Choroid plexus epithelial cell (primary cell): ENCODE results near the gene NR1H4.
A peak's percentile ranks its signal among the peaks of the same experiment; 100 is the strongest.
"Not testable (repeated sequence)": the region's sequence is repeated elsewhere in the genome, so short reads cannot be mapped to it uniquely, and the experiment has no call there.

Experiments used
- DNase-seq: peaks from one replicate; pipeline ENCODE4 v3.0.0-alpha.2; 2010; ENCODE audit warnings: low read depth
- H3K4me3 ChIP-seq: 2 replicates; pipeline ENCODE4 v1.5.1; 2011; ENCODE audit warnings: low read depth, mild to moderate bottlenecking, control low read depth, low read length, moderate library complexity
- TF ChIP-seq, protein P1 (sequence below): conservative IDR thresholded peaks from 2 replicates; pipeline ENCODE4 v1.5.1; 2011; ENCODE audit warnings: low read depth, mild to moderate bottlenecking, control low read depth, inconsistent platforms, low read length, moderate library complexity

The NR1H4 gene

DNA sequence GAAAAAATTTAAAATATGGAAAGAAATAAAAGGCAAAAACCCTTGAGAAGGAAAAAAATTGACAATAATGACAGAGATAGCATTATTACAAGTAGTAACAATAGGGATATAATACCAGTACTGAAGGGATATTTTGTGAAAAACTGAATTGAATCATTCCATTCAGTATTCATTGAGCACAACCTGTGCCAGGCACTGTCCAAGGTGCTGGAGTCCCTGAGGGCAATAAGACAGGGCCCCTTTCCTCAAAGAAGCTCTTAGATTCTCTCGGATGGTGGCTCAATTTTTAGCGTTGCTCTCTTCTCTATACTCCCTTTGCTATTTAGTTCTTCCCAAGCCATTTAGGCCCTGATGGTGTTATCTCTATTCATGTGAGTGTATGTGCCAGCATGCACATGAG, 65.5 kb downstream of the NR1H4 start:
- peak; percentile 66 for DNase-seq
- H3K4me3 ChIP-seq, result no peak overlapping the region
- TF ChIP-seq, protein P1, sequence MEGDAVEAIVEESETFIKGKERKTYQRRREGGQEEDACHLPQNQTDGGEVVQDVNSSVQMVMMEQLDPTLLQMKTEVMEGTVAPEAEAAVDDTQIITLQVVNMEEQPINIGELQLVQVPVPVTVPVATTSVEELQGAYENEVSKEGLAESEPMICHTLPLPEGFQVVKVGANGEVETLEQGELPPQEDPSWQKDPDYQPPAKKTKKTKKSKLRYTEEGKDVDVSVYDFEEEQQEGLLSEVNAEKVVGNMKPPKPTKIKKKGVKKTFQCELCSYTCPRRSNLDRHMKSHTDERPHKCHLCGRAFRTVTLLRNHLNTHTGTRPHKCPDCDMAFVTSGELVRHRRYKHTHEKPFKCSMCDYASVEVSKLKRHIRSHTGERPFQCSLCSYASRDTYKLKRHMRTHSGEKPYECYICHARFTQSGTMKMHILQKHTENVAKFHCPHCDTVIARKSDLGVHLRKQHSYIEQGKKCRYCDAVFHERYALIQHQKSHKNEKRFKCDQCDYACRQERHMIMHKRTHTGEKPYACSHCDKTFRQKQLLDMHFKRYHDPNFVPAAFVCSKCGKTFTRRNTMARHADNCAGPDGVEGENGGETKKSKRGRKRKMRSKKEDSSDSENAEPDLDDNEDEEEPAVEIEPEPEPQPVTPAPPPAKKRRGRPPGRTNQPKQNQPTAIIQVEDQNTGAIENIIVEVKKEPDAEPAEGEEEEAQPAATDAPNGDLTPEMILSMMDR, result no peak

DNA sequence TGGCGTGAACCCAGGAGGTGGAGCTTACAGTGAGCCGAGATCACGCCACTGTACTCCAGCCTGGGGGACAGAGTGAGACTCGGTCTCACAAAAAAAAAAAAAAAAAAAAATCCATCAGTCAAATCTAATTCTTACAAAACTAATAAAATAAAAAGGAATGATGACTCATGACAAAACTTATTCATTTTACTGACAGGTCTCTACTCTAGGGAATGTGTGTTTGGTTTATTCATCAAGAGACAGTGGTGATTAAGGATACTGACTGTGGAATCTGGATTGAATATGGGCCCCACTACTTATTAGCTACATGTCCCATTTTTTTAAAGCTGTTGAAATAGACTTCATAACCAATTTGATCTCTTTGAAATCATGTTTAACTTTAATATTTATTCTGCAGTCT, 70.5 kb downstream of the NR1H4 start:
- H3K4me3 ChIP-seq, result no peak overlapping the region
- TF ChIP-seq, protein P1, result no peak
- DNase-seq, result no peak

DNA sequence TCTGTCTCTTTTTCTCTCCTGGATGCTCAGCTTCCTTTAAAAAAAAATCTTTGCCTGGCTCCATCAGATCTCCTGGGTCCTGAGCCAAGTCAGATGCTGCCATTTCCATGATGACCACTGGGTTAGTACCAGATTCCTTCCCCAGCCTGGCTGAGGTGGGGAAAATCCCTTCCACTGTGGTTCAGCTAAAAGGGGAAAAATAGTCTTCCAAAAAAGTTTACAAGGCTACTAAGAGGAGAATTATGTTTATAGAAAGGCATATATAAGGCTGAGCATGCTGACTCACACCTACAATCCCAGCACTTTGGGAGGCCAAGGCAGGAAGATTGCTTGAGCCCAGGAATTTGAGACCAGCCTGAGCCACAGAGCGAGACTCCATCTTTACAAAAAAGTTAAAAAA, 71.4 kb downstream of the NR1H4 start:
- peak; percentile 14 for DNase-seq
- no peak overlapping the region for H3K4me3 ChIP-seq
- TF ChIP-seq, protein P1, result no peak

DNA sequence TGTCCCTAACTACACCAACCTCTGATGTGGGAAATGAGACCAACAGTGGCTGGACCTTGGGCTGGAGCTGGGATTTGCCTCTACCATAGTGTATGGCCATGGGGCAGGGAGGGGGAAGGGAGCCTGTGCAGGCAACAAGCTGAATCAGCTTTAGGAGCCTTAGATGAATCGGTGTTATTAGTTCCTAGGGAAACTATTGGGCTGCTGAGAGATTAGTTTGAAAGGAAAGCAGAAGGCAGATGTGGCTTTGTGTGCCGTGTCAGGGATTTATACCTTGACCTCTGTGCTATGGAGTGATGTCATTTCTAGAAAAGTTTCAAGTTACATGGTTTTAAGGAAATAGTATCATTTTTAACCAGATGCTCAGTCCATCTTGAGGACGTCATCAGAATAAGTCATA, 80.3 kb downstream of the NR1H4 start:
- peak; percentile 76 for DNase-seq
- TF ChIP-seq, protein P1, result no peak
- no peak overlapping the region for H3K4me3 ChIP-seq

DNA sequence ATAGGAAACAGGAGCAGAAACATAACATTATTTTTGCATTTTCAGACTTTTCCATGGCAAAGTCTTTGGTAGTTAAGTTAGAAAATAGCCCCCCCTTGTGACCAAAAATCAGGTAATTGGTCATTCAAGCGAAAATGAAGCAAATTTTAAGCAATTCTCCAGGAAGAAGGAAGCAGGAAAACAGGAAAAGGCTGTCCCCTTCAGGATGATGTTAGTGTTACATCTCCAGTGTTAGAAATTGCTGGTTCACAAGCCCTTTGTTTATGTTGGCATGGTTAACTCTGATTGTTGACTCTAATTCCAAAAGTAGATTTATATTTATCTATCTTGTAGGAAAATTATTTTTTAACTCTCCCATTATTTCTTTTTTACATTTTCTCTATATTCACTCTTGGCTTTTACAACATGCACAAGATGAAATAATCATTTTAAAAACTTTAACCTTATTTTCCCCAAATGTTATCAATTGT, 81.0 kb downstream of the NR1H4 start:
- no peak overlapping the region for H3K4me3 ChIP-seq
- TF ChIP-seq, protein P1, result peak; percentile 87
- peak; percentile 96 for DNase-seq

DNA sequence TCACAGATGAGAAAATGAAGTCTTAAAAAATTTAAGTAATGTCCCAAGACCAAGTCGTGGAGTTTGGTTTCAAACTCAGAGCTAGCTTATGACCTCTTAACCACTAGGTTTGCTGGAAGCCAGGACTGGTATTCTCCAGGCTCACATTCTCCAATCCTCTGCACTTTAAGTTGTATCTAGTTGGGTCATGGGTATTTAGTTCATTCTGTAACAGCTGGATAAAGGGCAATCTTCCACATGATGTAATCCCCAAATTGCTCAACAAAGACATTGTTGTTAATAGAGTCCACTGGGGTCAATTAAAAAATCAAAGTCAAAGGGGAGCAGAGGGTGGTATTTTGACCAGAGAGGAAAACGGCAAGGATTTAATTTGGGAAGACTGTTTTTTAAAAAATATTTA, 82.1 kb downstream of the NR1H4 start:
- H3K4me3 ChIP-seq, result no peak overlapping the region
- TF ChIP-seq, protein P1, result no peak
- DNase-seq, result peak; percentile 88

DNA sequence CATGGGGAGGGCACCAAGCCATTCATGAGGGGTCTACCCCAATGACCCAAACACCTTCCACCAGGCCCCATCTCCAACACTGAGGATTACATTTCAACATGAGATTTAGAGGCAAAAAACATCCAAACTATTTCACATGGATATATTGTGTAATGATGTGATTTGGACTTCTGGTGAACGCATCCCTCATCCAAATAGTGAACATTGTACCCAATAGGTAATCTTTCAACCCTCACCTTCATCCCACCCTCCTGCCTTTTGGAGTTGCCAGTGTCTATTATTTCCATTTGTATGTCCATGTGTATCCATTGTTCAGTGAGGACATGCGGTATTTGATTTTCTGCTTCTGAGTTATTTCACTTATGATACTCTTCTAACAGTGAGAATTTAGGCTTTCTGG, 83.7 kb downstream of the NR1H4 start:
- DNase-seq, result no peak
- TF ChIP-seq, protein P1, result no peak

DNA sequence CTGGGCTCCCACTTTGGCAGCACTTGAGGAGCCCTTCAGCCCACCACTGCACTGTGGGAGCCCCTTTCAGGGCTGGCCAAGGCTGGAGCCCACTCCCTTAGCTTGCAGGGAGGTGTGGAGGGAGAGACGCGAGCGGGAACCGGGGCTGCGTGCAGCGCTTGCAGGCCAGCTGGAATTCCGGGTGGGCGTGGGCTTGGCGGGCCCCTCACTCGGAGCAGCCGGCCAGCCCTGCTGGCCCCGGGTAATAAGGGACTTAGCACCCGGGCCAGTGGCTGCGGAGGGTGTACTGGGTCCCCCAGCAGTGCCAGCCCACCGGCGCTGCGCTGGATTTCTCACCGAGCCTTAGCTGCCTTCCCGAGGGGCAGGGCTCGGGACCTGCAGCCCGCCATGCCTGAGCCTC, 85.6 kb downstream of the NR1H4 start:
- not testable (repeated sequence) for H3K4me3 ChIP-seq, DNase-seq

More for the DNA sequence above, 83.7 kb downstream of the NR1H4 start:
- H3K4me3 ChIP-seq, result no peak overlapping the region
